Left cardiac atrium (tissue), 4 donors: ENCODE measurements around the gene SLC35D2. TPM values are rescaled to one million over a fixed set of nuclear protein-coding genes. Genes with fewer than 3 reads are reported as not detected.
"Not testable (repeated sequence)": the region's sequence is repeated elsewhere in the genome, so short reads cannot be mapped to it uniquely, and the experiment has no call there.

Experiments
- ATAC-seq, 2 donors: fragments of 200-7000 bp; cut with Tn5 transposase; one replicate each; pipeline ENCODE4 v1.9.1; 2020; ENCODE audit warnings: mild to moderate bottlenecking in 2 of 2, moderate library complexity in 2 of 2
- DNase-seq: peaks from one replicate; pipeline ENCODE4 v3.0.0-alpha.2; 2020
- intact Hi-C, 2 donors: fragments of 100-400 bp; cut with DNase I; formaldehyde crosslinking; loops; one replicate each; pipeline versions ENCODE4 v1.14.1 to v1.15.1; 2022 to 2023
- total RNA-seq, 2 donors: library from RNA; stranded (reverse); fragmentation: NEBNext Ultra II Directional; extraction: Animal tissue kit (Norgen Biotek cat#: 25700); gene quantifications; one replicate each; pipeline ENCODE4 v1.2.1, GENCODE V29; 2021
- donor health status: DM: no; HTN: yes; CAD: no.
- donor health status: DM: no; HTN: yes; CAD: no; lungs with severe emphysema.
- donor health status: DM: yes; HTN: yes; CAD: no.
- donor health status: Dilated cardiomyopathy.

The SLC35D2 gene
- total RNA-seq, 2 donors from 2014 or later, result 14.1 to 14.2 TPM

DNA sequence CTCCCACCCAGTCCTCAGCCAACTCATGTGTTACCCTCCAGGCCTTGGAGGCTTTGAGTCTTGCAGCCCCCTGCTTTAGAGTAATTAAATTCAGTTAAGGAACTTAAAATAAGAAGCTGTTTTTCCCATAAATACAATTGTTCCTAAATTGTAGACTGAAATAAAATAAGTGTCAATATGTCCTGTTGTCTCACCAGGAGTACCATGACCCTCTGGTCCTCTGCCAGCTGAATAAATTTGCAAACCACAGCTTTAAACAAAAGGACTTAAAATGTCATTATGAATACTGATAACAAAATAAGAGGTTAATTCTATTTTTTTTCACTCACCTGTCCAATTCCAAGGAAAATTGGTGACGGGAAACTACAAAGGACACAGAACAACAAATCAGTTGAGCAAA, 15.6 kb downstream of the SLC35D2 start:
- DNase-seq (no peak), ATAC-seq (no peak)
- intact Hi-C loops, result no loop called here

DNA sequence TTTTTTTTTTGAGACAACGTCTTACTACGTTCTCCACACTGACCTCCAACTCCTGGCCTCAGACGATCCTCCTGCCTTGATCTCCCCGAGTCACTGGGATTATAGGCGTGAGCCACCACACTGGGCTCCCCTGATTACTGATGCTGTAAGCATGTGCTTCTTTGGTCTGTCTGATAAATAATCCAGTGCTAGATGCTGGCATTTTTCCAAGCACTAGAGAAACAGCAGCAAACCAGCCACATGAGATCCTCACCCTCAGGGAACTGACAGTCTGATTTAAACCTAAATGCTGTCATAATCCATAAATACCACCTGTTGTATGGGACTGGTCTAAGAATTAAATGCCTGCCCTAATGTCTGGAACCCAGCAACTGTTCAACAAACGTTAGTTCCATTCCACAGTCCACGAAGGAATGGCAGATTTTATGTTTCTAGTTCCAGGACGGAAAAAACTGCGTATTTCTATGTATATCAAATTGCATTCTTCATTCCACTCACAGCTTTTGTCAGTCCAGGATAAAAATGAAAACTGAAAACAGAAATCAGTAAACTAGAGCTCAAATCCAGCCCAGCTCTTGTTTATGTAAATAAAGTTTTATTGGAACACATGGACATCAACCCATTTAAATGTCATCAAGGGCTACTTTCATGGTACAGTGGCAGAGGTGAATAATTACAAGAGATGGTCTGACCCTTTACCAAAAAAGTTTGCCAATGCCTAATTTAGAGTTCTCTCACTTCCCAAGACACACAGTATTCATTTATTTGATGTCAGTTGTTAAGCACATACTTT, 20.1 kb downstream of the SLC35D2 start:
- intact Hi-C loops, result no loop called here
- DNase-seq (no peak), ATAC-seq (no peak)

DNA sequence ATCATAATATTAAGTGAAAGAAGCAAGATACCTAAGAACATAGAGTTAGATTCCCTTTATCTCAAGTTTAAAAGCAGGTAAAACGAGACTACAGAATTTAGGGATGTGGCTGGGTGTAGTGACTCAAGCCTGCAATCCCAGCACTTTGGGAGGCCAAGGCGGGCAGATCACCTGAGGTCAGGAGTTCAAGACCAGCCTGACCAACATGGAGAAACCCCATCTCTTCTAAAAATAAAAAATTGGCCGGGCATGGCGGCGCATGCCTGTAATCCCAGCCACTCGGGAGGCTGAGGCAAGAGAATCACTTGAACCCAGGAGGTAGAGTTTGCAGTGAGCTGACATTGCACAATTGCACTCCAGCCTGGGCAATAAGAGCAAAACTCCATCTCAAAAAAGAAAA, 21.4 kb downstream of the SLC35D2 start:
- ATAC-seq, DNase-seq, intact Hi-C loops: not testable (repeated sequence)

DNA sequence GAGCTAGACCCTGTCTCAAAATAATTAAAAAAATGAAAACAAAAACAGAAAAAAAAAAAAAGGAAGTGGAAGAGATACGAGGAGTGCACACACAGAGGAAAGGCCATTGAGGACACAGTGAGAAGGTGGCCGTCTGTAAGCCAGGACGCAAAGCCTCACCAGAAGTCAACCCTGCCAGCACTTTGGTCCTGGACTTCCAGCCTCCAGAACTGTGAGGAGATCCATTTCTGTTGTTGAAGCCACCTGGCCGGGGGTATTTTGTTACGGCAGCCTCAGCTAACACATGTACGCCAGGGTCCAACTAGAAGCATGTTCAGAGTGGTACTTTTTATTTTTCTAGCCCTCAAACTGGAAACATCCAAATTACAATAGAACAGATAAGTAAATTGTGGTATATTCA, 21.8 kb downstream of the SLC35D2 start:
- no peak for DNase-seq
- ATAC-seq, result no peak
- intact Hi-C loops, result no loop called here

DNA sequence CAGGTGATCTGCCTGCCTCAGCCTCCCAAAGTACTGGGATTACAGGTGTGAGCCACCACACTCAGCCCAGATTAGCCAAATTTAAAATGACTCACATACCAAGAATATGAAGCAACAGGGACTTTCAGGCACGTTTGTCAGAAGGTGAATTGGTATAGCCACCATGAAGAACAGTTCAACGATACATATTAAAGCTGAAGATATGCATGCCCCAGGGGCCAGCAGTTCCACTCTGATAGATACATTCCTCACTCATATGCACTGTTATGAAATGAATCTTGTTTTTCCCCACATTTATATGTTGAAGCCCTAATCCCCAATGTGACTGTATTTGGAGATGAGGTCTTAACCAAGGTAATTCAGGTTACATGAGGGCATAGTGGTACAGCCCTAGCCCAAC, 22.5 kb downstream of the SLC35D2 start:
- no peak for ATAC-seq
- no peak for DNase-seq
- intact Hi-C loops, result no loop called here

DNA sequence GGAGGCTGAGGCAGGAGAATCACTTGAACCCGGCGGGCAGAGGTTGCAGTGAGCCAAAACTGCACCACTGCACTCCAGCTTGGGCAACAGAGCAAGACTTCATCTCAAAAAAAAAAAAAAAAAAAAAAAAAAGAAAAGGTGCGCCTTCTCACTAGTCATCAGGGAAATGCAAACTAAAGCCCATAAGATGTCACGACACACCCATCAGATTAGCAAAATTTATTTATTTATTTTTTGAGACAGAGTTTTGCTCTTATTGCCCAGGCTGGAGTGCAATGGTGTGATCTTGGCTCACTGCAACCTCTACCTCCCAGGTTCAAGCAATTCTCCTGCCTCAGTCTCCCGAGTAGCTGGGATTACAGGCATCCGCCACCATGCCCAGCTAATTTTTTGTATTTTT, 23.0 kb downstream of the SLC35D2 start:
- intact Hi-C loops, DNase-seq, ATAC-seq: not testable (repeated sequence)

DNA sequence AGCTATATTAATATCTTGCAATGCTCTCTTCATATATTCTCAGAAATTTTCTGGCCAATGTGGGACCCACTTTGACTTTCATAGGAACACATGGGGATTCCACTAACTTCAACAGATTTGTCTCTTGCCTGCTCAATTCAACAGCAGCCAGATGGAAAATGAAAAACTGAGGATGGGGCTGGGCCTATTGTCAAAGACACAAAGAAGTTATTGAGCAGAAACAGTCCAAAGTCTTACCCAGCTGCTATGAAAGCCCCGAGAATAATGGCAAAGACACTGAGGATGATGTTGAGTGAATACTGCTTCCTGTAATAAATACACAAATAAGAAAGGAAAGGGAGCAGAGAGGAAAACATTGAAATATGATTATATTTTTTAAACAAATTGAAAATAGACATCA, 32.6 kb downstream of the SLC35D2 start:
- intact Hi-C loops, result no loop called here
- ATAC-seq, result no peak
- DNase-seq, result no peak

DNA sequence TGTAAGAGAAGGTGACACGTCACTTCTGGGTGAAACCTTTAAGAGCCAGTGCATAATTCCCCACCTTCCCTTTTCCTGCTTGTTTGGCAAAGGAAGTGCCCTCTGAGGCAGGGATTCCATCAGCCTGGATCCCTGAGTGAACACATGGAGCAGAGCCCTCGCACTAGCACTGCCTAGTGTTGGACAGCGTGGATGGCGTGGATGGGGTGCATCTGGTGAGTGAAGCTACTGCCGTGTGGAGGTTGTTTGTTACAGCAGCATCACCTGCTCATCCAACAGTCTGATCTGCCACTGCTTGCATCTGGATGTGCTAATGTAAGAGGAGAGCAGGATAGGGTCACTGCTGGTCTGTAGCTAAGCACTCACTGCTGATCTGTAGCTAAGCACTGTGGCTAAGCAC, 35.2 kb downstream of the SLC35D2 start:
- no peak for ATAC-seq
- intact Hi-C loops, result no loop called here
- no peak for DNase-seq

DNA sequence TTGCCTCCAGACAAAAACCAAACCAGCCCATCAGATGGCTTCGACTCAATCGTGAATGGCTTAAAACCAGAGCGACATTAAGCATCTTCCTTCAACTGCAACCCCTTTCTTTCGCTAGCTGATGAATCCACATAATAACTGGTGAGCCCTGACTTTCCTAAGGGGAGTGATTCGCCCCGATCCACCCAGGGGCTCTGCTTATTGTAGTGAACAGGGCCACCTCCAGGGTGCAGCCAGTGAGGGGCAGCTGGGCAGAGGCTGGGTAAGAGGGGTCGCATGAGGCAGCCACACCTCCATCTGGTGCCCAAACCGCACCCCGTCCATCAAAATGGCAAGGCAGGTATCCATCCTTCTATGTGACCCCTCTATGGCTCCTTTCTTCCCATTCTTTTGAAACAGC, 38.0 kb downstream of the SLC35D2 start:
- intact Hi-C loops, result no loop called here
- no peak for DNase-seq
- no peak for ATAC-seq

DNA sequence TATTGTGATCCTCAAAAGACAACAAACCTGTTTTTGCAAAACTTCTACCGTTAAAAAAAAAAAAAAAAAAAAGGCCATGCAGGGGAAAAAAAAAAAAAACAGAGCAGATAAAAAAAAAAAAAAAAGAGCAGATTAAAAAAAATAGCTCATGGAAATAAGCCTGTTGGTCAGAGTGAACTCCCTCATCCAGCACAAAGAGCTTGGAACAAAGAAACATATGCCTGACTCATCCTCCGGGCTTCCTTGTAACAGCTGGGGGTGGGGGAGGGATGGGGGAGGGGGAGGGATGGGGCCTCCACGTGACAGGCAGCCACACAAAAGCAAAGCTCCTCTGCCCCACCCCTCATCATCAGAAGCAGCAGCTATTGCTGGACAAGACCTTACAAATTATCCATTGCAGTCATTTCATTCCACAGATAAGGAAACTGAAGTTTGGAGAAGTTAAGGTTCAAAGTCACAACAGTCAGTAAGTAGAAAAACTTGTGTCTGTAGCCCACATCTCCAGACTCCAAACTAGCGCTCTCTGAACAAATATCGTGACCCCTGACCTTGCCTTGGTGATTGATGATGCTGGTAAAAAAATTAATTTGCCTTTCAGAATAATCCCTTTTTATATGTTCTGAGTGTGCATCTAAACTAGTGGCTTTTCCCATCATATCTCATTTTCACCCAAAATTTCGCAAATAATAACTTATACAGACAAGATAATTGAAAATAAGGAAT, 38.9 kb downstream of the SLC35D2 start:
- intact Hi-C loops, result no loop called here
- ATAC-seq (peak; percentile 81 to 93), DNase-seq (peak; percentile 42)

DNA sequence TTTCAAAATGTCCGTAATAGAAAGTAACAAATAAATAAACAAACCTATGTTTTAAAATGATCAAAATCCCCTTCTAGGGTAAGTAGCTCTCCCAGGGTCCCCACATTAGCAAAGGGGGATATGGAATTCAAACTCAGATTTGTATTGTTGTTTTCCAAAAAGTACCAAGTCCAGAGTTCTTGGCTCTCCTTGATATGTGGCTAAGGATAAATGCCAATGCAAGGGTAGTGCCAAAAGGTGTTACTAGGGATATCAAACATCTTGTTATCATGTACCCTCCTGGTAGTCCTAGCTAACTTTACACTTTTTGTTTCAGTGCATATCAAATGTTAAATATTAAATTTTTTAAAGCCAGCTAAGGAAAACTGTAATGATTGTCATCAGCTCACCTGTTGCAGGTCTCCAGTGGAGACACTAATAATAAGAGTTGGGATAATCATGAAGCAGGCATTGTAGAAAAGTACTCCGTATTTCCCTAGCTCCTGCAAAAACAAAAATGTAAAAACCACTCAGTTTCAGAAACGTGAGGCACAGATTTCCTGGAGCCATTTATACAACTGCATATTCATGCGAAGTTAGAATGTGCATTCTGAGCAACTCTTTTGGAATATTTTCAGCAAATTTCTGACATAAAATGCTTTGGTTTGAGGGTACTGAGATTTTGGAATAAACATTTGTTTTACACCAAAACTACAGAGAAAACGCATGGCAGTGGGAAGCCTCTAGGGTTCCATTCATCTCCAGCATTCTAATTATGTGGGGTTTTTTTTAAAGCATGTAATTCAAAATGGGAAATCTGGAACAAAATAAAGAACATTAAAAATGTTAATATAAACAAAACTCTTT, 39.8 kb downstream of the SLC35D2 start:
- no peak for ATAC-seq
- intact Hi-C loops, result no loop called here
- DNase-seq, result no peak

DNA sequence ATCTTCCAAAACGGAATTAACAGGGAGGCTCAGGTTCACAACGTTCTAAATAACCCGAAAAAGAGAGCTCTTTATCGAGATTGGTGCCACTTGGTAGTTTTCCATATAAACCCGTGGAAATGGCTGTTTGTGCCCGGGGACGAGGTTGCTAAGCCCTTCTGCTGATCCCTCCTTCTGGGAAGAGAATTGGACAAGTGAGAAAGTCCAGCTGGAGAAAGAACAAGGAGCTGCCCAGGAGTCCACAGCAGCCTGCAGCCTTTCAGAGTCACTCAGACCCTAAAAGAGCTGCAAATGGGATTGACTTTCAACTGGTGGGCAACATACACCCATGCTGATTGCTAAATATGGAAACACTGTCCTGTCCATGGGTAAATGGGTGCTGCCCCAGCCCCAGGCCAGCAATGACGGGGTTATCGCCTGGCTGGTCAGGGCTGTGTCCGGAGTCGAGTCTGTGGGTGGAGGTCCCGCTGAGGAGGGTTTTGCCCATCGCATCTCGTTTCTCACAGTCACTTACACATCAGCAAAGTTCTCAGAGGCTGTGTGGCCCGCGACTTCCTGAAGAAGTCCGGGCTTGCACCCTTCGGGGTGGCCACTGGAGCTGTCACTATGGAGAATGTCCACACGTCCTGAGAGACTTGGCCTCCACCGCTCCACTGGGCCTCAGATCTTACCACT, 40.8 kb downstream of the SLC35D2 start:
- intact Hi-C loops, result no loop called here
- DNase-seq, result no peak
- peak in 1 of 2 donors; percentile 12 for ATAC-seq

DNA sequence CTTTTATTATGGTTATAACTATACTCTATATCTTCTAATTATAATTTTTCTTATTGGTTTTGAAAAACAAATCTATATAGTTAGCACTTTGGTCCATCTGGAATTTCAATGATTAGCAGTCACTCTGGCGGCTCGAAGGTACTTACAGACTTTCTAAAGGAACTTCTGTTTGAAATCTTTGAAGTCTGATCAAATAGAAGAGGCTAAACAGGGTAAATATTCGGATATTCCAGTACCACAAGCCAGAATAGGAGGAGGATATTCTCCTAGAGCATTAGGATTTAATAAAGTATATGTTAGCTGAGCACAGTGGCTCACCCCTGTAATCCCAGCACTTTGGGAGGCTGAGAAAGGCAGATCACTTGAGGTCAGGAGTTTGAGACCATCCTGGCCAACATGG, 42.8 kb downstream of the SLC35D2 start:
- no peak for DNase-seq
- intact Hi-C loops, result no loop called here
- ATAC-seq, result no peak

DNA sequence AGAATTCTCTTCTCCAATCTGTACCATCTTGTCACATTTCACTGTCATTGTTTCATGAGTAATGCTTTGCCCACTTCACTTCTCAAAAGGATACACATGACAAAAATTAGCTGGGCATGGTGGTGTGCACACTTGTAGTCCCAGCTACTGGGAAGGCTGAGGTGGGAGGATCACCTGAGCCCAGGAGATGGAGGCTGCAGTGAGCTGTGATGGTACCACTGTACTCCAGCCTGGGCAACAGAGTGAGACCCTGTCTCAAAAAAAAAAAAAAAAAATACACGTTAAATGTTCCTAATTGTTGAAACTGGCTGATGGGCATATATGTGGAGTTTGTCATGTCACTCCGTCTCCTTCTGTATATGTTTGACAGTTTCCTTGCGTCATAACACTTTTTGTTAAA, 45.2 kb downstream of the SLC35D2 start:
- no peak for DNase-seq
- no peak for ATAC-seq
- intact Hi-C loops, result no loop called here

DNA sequence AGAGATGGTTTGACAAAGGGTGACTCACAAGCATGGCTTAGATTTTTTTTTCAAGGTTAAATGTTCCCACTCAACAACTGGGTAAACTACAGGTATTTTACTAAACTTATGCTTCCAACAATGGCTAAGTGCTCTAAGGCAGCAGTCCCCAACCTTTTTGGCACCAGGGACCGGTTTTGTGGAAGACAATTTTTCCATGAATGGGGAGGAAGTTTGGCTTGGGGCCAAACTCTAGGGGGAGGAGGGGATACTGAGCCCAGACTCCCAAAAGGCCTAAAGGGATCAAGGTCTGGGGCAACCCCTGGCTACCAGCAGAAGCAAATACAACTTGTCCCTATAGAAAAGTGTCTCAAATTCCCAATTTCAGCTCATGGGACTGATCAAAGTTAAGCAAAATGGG, 49.6 kb downstream of the SLC35D2 start:
- intact Hi-C loops, result no loop called here
- no peak for ATAC-seq
- no peak for DNase-seq

DNA sequence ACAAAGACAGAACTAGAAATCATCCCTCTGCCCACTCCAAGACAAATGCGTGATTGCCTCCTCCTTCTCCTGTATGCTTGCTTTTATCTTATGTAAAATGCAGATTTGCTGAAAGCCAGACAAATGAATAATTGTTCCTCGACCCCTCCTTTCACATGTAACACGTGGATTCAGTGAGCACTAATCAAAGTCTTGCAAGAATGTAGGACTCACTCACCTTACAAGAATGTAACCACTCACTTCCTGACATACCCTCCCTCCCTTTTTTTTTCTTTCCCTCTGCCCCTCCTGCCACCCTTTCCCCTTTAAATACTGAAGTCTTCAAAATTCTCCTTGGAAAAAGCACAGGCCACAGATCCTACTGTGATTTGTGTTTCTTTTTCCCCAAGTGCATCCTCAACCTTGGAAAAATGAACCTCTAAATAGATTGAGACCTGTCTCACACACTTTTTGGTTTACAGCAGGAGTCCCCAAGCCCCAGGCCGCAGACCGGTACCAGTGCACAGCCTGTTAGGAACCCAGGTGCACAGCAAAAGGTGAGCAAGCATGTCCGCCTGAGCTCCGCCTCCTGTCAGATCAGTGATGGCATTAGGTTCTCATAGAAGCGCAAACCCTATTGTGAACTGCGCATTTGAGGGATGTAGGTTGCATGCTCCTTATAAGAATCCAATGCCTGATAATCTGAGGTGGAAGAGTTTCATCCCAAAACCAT, 52.1 kb downstream of the SLC35D2 start:
- no peak for ATAC-seq
- intact Hi-C loops, result no loop called here
- no peak for DNase-seq

DNA sequence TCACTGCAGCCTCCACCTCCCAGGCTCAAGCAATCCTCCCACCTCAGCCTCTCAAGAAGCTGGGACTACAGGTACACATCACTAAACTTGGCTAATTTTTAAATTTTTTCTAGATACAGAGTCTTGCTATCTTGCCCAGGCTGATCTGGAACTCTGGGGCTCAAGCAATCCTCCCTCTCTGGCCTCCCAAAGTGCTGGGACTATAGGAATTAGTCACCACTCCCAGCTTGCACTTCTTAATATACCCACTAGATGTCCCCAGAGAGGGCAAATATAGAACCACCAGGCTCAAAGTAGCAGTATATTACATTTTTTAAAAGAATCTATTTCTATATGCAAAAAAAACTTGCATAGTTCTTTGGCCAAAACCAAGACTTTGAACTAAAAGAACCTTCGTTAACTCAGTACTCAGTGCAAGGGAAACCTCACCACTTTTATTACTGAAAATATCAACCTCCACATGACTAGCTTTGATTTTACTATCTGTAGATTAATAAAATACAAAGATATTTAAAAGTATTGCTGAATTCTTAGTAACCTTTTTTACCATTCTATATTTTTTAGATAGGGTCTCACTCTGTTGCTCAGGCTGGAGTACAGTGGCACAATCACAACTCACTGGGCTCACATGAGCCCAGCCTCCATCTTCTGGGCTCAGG, 55.7 kb downstream of the SLC35D2 start:
- ATAC-seq (peak; percentile 34 to 82), DNase-seq (no peak)
- intact Hi-C loops, result loop anchor here in 1 of 2 donors (2.0 to 5.0 kb wide), 2 partner anchors 124 to 339 kb away; partner anchors contain the start of gene HABP4

DNA sequence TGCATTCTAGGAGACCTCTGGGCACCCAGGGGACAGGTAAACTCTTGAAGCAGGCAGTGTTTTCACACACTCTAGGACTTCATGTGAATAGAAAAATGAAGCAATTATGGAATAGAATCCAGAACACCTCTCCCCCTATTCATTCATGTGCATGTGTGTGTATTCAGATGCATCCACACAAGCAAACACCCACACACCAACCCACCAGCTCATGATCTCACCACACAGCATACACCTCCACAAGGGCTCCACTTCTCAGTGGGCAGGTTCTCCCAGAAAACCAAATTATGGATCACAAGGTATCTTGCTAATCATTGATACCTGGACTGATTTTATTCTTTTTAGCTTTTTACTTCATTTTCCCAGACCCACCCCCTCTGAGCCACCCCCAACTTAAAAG, 60.3 kb downstream of the SLC35D2 start:
- no peak for DNase-seq
- intact Hi-C loops, result no loop called here

More for the DNA sequence above, 60.3 kb downstream of the SLC35D2 start:
- ATAC-seq, result no peak
